ENCODE measurements around the gene MTA2. TPM values are rescaled to one million over a fixed set of nuclear protein-coding genes. Genes with fewer than 3 reads are reported as not detected.

Gene MTA2
- total and polyA plus RNA-seq, 2 of the 8 experiments (the other 6 are each of a cell fraction or from before 2014, with no cell fraction given) = 25.7 to 114 TPM

DNA sequence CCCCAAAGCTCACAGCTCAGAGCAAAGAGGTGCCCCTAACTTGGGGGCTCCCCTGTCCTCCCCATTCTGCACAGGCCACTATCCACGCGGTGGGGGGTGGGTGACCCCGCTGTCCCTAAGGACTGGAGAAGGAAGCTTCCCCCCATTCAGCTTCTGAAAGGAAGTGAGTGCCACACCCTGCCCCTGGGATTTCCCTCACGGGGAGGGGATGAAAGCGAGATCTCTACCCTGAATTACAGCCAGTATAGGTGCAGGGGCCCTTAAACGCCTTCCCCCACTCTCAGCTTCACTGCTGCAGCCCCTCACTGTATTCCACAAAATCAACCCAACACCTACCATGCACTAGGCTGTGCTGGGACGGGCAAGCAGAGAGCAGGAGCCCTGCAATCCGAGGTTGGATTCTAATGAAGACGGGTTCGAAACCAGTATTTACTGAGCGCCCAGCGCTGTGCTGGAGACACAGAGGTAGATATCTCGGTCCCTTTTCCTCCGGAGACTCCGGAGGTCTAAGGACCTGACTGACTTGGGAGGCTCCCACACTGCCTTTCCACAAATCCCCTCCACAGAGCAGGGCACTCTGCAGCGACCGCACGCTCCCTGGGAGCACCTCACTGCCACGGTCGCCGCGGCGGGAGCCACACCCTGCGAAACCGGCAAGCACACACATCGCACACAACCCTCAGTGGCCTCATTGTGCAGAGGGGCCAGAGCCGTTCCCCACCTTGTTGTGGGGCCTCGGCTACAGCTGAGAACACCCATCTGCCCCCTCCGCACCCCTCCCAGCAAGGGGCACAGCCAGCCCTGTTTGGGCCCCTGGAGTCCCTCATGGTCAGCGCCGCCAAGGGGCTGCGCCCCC is 56.9 kb downstream of the MTA2 start:
- peaks cover 5 to 35% (median 22%) of the 10 kb centered on the region in 4 experiments for H3K4me1 ChIP-seq (replicated peaks in 1 of 4; ENCODE audit: control insufficient read depth in 3 of 4, insufficient read depth in 4 of 4, low read length in 3 of 4)
- H4K91ac ChIP-seq (replicated peaks; ENCODE audit: insufficient read length, low read length) = peak overlapping the region; percentile 77
- H2BK12ac ChIP-seq (ENCODE audit: low read depth, low read length) = peak overlapping the region; percentile 84; the same call in 1 of the 2 replicates
- H3K4me3 ChIP-seq (ENCODE audit: extremely low read depth in 1 of 4, insufficient read depth in 2 of 4, low read depth in 3 of 4, low read length in 4 of 4) = peak overlapping the region; percentile 38 to 73 (median 67)
- H2AFZ ChIP-seq (ENCODE audit: low read length) = no peak overlapping the region
- H3K4ac ChIP-seq (replicated peaks; ENCODE audit: insufficient read length, low read depth, low read length) = peak overlapping the region; percentile 53
- H3K14ac ChIP-seq (ENCODE audit: insufficient read length) = no peak overlapping the region
- peak overlapping the region; percentile 63 for H2BK120ac ChIP-seq (replicated peaks; ENCODE audit: low read depth, low read length)
- no peaks in the 10 kb centered on the region for H3K79me1 ChIP-seq (ENCODE audit: low read depth, low read length)
- ChIA-PET POLR2A (ENCODE audit: partially characterized antibody) (interaction anchor here (0.8 to 7.5 kb wide), 10 partner anchors 8 to 54 kb away, joined by 3 to 59 read pairs (median 3); partner anchors contain the start of gene TUT1), CTCF (ENCODE audit: partially characterized antibody) (interaction anchor here (0.6 to 5.1 kb wide), 18 partner anchors 11 to 206 kb away, joined by 3 to 179 read pairs (median 6); no protein-coding TSS in a partner anchor)
- peak overlapping the region; percentile 95; the same call in 1 of the 2 replicates for H2BK15ac ChIP-seq (ENCODE audit: low read length)
- peak overlapping the region; percentile 44; the same call in 1 of the 2 replicates for H2BK5ac ChIP-seq (ENCODE audit: low read depth, low read length)
- no peak overlapping the region for H3K23ac ChIP-seq (ENCODE audit: insufficient read length)
- no peak overlapping the region for H3K27ac ChIP-seq (ENCODE audit: low read depth, low read length)
- H2AK5ac ChIP-seq (ENCODE audit: low read depth, low read length) = no peak overlapping the region; the same call in 1 of the 2 replicates
- peaks cover 34 to 66% (median 61%) of the 10 kb centered on the region in 4 experiments for H3K27me3 ChIP-seq (replicated peaks in 1 of 4; ENCODE audit: control insufficient read depth in 3 of 4, extremely low read depth in 1 of 4, insufficient read depth in 3 of 4, low read length in 3 of 4)
- no peak for TF ChIP-seq POU5F1 (IDR thresholded peaks at IDR 0.05; ENCODE audit: low read depth, low read length)
- peak; percentile 79 for TF ChIP-seq SUZ12 (IDR thresholded peaks at IDR 0.05; ENCODE audit: low read length)
- TF ChIP-seq BACH1 (IDR thresholded peaks at IDR 0.05; ENCODE audit: low read length) = 0 out of 2 replicates have a peak, but pooled peaks have one; percentile 3
- peak; percentile 77 for TF ChIP-seq EZH2 (IDR thresholded peaks at IDR 0.05; ENCODE audit: low read depth, low read length, severe bottlenecking)
- no peak for TF ChIP-seq BRCA1 (IDR thresholded peaks at IDR 0.05; ENCODE audit: low read depth, low read length)
- 0 out of 2 replicates have a peak overlapping the region, but pooled peaks have one; percentile 32 for H2BK20ac ChIP-seq (ENCODE audit: low read length)
- no peak overlapping the region for H3K56ac ChIP-seq (replicated peaks; ENCODE audit: insufficient read length, low read depth, low read length)
- H3K4me2 ChIP-seq (ENCODE audit: insufficient read depth in 1 of 2, low read depth in 2 of 2, low read length in 2 of 2) = peak overlapping the region; percentile 87 to 97
- WGBS, 2 experiments (ENCODE audit: extremely low coverage in 1 of 2, insufficient coverage in 1 of 2, insufficient read length in 1 of 2, insufficient replicate concordance in 2 of 2, low coverage in 1 of 2, low lambda C conversion rate in 2 of 2, missing lambda C conversion rate in 1 of 2) = 9% methylated on average over 31 of the region's 32 CpGs; no CpG with 5 or more reads in 1 of the 2 experiments
- H3K9me3 ChIP-seq (ENCODE audit: insufficient read depth in 2 of 2, low read depth in 1 of 2, low read length in 1 of 2) = no peaks in the 10 kb centered on the region
- H3K36me3 ChIP-seq (ENCODE audit: control insufficient read depth in 2 of 4, insufficient read depth in 4 of 4, low read length in 3 of 4) = no peaks in the 10 kb centered on the region
- peak overlapping the region; percentile 22; the same call in 1 of the 2 replicates for H4K8ac ChIP-seq (ENCODE audit: extremely low read depth, insufficient read depth, low read length)
- peaks cover 8 to 14% of the 10 kb centered on the region in 2 experiments for H4K20me1 ChIP-seq (replicated peaks in 1 of 2; ENCODE audit: control insufficient read depth in 1 of 2, insufficient read depth in 2 of 2, low read length in 2 of 2)
- FAIRE-seq (no peak), DNase-seq (ENCODE audit: low read depth in 1 of 2, low spot score in 2 of 2) (no peak)
- peaks cover 27% of the 10 kb centered on the region for H3K23me2 ChIP-seq (ENCODE audit: low read depth, low read length)
- H3K9ac ChIP-seq (replicated peaks in 1 of 4; ENCODE audit: extremely low read depth in 1 of 4, low read depth in 3 of 4, low read length in 3 of 4) = peak overlapping the region in 3 of 4 experiments; percentile 8 to 34 (median 31); a peak in 3 of 7 replicates
- H3K18ac ChIP-seq (ENCODE audit: extremely low read depth, low read length) = peak overlapping the region; percentile 83
- no peaks in the 10 kb centered on the region; a peak in 1 of 4 replicates for H3K79me2 ChIP-seq (ENCODE audit: control insufficient read depth in 1 of 2, insufficient read depth in 2 of 2, low read length in 2 of 2)
- H4K5ac ChIP-seq (ENCODE audit: insufficient read length, low read depth, low read length) = peak overlapping the region; percentile 18

Data from H1 (cell line).